Activated CD4-positive, alpha-beta T cell treated with anti-CD3 and anti-CD28 coated beads for 1 hour (primary cell): Measurements from ENCODE around the gene DSTYK.
"Not testable (repeated sequence)": the region's sequence is repeated elsewhere in the genome, so short reads cannot be mapped to it uniquely, and the experiment has no call there.

ENCODE experiments used
- DNase-seq: peaks from one replicate; pipeline ENCODE4 v3.0.0-alpha.2; 2020

Gene DSTYK

DNA sequence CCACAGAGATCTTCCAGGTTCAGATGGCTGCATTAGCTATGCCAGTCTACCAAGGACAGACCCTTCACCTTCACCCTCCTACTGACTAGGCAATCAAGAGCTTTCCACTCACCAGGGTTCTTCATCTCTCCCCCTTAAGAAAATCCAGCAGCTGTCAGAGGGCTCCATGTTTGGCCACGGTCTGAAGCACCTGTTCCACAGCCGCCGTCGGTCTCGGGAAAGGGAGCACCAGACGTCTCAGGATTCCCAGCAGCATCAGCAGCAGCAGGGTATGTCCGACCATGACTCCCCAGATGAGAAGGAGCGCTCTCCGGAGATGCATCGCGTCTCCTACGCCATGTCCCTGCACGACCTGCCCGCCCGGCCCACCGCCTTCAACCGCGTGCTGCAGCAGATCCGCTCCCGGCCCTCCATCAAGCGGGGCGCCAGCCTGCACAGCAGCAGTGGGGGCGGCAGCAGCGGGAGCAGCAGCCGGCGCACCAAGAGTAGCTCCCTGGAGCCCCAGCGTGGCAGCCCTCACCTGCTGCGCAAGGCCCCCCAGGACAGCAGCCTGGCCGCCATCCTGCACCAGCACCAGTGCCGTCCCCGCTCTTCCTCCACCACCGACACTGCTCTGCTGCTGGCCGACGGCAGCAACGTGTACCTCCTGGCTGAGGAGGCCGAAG, 30.0 kb upstream of the DSTYK start:
- DNase-seq: no peak

DNA sequence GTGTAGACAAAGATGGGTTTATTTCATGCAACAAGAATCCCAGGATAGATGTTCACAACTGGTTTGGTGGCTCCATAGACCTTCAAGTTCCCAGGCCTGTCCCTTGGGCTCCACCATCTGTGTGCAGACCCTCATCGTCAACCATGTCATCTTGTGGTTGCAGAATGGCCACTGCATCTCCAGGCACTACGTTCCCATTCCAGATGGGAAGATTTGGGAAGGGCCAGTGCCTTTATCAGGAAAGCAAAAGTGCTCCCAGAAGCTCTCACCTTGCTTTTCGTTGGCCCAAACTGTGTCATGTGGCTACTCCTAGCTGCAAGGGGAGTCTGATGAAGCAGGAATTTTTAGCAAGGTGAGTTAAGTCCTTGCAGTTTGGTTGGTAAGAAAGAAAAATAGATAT, 29.1 kb upstream of the DSTYK start:
- DNase-seq: no peak

DNA sequence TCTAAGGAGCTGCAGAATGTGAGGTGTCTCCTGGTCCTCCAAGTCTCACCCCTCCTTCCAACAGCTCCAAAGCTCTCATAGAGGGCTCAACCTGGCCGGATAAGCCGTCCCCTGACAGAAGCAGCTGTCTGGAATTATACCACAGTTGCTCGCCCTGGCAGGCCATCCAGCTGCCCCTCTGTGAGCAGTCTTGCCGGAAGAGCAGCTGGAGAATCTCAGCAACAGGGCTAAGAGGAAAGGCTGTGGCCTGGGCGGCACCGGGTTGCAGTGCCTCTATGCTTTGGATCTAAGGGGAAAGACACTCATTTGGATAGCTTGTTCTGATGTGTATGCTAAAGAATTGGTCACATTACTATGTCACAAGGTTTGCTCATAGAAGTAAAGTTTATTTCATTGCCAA, 28.6 kb upstream of the DSTYK start:
- DNase-seq: no peak

DNA sequence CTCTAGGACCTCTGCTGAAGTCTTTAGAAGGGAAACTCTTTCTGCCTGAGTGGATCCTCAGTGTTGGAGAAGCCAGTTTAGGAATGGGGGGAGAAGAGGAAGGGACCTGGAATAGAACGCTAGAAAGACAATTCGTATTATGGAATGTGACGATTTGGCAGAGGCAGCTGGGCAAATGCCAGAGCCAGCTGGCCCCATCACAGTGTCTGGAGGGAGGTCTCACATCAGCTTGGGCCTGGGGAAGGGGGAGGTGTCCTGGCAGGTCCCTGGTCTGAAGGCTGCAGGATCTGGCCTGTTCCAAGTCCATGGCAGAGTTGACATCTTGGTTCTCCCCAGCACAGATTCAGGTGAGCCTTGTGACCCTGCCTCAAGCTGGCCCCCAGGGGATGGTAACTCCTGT, 27.6 kb upstream of the DSTYK start:
- DNase-seq: no peak

DNA sequence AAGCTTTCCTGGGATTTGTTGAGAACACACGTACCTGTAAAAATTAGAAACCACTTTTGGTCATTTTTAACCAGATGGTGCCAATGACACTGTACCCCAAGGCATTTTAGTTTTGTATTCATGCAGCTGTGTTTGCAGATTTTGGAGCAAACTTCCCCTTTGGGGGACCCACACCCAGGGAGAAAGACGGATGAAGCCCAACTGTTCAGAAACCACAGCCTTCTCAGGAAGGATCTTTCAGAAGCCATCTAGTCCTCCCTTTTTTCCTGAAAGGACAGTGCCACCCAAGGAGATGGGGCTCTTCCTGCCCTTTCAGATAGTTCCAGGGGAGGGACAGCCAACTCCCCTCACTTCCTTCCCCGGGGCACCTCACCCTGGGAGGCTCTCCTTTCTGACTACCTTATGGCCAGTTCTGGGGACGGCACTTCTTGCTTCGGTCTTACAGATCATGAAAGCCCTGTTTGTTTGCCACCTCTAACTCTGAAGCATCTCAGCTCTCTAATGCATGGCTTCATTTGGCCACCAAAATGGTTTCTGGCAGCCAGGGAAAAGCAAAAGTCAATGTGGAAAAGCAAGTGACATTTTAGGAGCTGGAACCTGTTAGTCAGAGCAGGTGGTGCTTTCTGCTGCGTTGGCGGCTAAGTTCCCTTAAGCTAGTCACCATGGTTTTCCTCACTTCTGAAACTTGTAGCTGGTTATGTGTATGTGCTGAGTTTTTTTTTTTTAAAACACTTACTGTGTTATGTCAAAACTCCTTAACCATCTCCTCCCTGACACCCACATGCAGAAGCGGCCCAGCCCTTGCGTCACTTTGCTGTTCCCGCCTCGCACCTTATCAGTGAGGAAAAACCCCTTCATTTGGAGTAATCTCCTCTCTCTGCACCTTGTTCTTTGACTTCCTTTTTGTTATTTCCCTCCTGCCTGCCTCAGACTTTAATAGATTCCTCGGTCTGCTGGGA, 26.3 kb upstream of the DSTYK start:
- no peak for DNase-seq

DNA sequence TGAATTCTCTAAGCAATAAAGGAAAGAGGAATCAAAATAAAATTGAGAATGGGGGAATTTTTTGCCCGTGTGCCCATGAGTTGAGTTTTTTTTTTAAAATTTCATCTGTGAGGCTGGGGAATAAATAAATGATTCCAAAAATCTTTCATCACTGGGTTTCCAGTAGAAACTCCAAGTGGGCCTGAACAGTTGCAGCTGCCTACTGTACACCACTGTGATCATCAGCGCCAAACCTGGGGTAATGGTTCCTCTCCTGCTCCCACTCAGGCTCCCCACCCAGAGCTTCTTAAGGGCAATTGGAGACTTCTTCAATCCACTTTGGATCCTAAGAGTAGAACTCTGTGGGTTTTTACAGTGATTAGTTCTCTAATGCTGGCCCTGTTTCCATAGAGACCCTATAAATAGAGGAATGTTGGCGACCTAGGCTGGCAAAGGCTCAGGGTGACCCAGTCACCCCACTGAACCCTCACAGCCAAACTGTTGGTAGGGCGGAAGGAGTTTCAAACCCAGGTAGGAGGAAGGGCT, 25.5 kb upstream of the DSTYK start:
- DNase-seq: no peak

DNA sequence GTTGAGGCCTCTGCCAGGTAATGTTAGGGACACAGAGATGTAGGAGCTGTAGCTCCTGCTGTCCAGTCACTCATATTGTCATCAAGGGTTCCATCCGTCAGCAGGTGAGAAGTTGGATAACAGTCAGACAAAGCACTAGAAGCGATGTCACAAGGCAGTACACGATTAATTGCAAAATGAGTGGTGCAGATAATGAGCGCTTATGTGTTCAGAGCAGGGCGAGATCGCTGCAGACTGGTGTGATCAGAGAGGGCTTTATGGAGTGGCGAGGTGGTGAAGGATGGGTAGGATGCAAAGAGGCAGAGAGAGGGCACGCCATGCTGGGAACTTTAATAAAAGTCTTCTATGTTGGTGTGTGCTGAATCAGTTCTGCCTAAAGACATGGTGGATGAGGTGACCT, 25.0 kb upstream of the DSTYK start:
- DNase-seq: no peak

DNA sequence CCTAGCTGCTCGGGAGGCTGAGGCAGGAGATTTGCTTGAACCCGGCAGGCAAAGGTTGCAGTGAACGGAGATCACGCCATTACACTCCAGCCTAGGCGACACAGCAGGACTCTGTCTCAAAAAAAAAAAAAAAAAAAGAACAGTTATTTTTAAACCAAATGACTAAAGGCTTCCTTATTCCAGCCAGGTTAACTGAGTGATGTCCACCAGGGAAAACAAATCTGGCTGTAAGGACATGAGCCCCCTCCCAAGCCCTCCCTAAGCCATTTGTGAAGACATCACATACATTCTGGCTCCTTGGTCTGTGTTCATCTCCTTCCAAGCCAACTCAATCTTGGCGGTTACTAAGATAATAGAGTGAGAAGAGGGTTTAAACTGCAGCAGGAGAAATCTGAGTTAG, 24.4 kb upstream of the DSTYK start:
- DNase-seq: no peak

DNA sequence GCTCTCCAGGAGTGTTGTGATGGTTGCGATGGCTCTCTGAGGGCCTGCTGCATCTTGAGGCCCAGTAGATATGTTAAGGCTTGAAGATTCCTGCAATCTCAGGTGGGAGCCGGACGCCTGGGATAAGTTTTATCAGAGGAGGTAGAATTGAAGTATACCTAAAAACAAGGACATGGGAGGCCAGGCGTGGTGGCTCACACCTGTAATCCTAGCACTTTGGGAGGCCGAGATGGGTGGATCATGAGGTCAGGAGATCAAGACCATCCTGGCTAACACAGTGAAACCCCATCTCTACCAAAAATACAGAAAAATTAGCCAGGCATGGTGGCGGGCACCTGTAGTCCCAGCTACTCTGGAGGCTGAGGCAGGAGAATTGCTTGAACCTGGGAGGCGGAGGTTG, 22.5 kb upstream of the DSTYK start:
- DNase-seq: not testable (repeated sequence)

DNA sequence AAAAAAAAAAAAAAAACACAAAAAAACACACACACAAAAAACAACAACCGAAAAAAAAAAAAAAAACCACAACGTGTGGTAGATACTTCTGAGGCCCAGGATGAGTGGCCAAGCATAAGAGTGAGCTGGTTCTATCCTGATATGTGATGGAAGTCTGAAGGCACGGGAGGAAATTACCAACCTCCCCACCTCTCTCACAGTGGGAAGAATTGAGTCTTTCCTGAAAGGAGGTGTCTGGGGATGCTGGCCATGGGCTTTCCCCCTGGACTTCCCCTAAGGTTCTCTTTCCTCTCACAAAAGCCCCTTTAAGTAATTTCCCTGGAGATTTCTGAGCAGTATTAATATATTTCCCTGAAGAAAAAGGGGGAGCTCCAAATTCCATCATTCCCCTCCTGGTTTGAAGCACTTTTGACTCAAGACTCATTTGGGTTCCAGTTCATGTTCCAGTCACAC, 21.5 kb upstream of the DSTYK start:
- no peak for DNase-seq

DNA sequence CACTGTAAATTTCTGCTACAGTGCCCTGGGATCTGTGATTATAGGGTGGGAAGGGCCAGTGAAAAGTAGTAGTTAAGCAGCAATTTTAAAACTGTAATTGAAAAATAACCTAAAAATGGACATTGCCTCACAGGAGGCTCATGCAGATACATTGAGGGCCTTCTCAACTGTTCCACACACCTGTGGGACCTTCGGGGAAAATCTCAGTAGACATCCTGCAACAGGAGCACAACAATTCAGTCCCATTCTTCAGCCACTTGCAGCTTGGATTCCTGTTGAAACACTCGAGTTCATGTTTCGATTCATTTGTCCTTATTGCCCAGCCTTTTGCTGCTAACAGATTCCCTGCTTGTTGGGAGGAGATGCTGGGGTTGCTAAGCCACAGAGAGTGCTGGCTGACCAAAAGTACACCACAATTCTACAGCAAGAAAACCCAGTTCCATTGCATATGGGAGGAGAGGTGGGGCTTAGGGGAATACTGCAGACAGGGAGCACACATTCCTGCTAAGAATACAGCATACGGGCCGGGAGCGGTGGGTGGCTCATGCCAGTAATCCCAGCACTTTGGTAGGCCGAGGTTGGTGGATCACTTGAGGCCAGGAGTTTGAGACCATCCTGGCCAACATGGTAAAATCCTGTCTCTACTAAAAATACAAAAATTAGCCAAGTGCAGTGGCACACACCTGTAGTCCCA, 20.8 kb upstream of the DSTYK start:
- DNase-seq: no peak

DNA sequence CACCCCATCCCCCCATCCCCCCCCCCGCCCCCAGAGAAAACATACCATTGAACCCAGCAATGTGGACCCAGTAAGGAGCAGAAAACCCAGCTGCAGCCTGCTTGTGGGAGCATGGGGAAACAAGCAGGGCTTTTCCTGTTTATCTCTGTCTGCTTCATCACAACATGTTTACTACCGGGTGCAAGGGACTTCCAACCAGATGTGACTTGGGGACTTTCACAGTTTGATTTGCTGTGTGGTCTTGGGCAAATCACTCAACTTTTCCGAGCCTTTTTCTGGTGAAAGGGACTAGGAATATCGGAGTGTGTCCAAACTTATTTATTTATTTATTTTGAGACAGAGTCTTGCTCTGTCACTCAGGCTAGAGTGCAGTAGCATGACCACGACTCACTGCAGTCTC, 19.5 kb upstream of the DSTYK start:
- no peak for DNase-seq

DNA sequence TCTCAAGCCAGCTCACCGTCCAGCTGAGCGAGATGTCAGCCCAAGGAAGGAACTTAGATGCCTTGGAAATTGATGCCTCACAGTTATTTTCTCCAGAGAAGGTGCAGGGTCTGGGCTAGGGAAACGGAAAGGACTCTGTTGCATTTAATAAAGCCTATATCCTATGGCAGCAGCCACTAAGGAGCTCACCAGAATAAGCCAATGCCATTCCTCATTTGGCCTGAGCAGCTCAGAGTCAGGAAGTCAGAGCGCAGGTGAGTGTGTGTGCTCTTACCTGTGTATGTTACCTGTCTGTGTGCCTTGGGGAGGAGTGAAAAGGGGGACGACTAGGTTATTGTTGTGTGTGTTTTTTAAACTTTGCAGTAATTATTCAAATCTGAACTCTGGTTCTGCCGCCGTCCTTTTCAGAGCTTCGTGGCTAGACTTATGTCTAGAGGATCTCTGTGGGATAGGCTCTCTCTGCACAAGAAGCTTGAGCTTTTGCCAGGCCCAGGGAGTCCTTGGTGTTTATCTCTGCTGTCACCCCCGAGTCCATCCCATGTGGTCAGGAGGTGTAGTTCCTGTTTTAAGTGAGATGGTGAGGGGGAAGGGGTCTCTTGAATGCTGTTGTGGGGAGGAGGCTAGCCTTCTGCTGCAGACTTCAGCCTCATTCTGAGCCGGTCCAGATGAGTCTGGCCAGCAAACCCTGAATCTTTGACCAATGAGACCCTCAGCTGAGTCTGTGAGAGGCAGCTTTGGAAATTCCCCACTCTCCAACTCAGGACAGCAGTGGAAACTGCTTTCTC, 18.6 kb upstream of the DSTYK start:
- no peak for DNase-seq

DNA sequence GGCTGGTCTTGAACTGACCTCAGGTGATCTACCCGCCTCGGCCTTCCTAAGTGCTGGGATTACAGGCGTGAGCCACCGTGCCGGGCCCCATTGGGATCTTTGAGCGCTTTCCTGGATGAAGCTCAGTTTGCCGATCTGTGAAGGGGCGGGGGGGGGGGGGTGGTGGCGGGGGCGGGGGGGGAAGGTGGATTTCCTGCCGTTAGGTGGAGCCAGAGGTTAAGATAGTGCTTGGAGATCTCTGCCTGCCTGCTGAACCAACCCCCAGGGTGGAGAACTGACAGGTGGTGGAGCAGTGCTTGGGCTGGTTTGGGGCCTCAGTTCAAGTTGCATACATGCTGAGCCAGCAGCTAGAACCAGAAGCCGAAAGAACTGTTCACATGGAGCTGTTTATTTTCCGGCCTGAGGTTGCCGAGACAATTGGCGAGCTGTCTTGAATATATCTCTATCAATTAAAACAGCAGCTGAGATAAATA, 17.9 kb upstream of the DSTYK start:
- DNase-seq: peak; percentile 47

DNA sequence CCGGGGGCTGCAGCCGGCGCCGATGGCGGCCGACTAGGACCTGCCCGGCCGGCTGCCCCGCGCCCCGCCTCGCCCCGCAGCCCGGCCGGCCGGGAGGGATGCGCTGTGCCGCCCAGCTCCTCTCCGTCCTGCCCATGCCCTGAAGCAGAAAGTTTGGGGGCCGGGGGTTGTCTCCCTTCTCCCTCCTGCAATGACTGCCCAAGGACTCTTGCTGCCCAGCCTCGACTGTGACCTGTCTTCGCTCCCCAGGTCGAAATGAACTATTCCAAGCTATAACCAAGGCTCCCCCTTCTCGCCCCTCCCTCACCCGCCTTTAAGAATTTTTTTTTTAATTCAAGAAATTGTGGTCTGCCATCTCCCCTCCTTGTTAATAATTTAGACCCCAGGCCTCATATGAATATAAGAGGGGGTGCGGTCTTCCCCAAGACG, 16.6 kb upstream of the DSTYK start:
- DNase-seq: no peak

DNA sequence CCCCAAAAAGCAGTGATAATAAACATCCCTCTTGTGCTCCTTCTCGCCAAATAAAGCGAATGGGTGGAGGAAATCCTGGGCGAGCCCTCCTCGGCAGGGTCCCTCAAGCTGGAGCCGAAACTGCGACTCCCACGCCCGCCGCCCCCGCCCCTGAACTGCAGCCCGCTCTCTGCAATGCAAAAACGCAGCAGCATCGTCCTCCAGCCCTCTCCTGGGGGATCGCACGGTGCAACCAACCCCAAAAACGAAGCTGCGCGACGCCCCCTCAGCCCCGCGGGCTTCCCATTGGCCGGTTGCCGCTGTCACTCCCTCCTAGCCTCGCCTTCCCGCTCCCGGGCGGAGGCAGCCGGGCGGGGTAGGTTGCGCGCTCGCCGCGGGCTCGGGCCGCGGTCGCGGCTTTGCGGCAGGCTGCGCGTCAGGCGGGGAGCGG, 16.1 kb upstream of the DSTYK start, which contains the start of gene TMCC2:
Gene TMCC2, plus strand, starts transcription at position 363 of the 430 bp plus-strand sequence. CDS start 619 bp downstream, outside the sequence.
- DNase-seq: peak; percentile 61

DNA sequence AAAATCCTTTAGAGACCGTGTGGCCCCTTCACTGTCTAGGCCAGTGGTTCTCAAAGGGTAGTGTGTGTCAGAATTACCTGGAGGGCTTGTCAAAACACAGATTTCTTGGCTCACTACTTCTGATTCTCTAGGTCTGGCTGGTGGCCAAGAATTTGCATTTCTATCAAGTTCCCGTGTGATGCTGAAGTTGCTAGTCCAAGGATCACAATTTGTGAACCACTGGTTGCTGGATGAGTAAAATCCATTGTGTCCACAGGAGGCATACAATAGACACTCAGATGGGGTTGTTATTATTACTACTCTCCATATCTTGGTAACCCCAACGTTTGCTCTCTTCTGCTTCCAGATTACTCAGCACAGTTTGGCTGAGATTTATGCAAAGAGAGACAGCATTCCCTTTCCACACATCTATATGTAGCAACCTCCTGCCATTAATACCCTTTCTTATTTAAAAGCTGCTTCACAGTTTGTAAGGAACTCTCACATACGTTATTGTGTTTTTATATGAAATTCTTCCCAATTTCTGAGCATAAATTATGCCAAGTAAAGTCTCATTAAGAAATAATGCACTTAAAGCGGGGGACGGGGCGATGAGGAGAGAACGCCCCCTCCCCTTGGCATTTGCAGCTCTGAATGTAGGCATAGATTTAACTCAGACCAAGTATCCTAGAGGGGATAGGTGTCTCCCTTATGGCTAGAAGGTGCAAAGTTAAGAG, 15.5 kb upstream of the DSTYK start:
- no peak for DNase-seq

DNA sequence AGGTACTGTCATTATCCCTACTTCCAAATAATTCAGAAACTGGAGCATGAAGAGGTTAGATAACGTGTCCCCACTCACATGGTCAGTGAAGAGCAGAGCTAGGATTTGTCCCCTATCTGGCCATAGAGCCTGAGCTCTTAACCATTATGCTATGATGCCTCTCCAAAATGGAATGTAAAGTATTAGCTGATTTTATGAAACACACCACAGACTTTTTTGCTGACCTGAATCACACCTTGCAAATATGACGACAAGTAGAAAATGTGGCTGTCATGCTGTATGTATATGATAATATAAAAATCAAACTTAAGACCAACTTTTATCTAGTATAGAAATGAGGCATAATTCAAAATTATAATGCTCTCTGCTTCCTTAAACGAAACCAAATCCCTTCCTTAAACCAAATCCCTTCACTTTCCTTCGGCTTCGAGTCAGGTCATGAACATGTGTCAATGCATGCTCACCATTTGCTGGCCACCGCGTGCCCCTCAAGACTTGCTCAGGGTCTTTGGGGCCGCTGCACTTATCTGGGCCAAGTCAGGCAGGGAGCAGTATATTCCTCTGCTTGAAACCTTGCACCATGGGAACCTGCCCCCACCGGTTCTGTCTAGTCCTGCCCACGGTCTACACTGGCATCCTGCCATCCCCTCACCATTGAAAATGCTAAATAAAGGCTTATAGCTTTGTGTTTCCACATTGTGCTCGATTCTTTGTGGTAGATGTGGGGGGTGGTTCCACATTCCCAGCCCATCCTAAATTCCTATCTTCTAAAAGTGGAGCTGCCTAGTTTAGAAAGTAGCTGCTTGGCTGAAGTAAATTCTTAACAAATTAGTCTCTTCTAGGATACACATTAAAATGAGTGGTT, 14.6 kb upstream of the DSTYK start:
- DNase-seq: no peak

DNA sequence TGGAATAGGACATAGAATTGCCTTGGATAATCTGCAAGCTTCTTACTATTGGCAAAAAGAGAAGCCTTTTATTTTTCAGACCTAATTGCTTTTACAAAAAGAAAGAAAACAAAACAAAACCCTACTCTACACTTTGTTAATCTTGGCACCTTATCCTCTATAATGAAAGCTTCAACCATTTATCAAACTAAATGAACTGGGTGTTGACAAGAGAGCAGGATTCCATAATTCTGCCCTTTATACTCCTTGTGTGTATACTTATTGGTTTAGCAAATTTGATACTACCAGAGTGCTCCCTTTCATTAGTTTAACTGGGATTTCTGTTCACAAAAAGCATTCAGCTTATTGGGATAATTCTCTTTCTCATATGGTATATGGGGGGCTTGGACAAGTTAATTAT, 13.2 kb upstream of the DSTYK start:
- DNase-seq: no peak

DNA sequence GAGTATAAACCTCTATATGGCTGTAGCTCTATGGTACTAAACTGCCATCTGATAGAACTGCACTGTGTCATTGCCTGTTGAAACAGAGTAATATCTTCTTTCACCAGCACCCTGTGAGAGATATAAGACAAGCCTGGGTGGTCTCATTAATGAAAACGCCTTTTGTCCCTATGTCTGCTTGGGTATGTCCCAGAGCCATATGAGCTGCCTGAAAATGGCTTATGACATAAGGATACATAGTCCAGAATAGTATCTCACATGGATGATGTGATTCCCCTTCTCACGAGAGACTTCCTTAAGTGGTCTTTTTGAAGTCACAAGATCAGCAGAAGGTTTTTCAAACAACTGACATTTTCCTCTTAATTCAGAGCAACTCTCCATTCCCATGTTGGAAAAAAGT, 8.9 kb upstream of the DSTYK start:
- no peak for DNase-seq

DNA sequence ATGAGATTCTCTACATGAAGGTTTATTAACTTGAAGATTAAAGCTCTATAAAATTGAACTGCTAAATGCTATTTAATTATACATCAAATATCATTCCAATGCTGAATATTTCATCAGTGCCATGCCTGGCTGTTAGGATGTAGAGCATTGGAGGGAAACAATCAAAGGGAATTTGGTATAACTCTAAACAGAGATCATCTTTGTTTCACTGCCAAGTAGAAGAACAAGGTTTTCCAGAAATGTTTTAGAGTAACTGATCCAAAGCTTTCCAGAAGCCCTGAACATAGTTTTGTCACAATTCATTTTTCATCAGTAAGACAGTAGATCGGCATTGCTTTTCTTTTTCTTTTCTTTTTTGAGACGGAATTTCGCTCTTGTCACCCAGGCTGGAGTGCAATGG, 5.9 kb upstream of the DSTYK start:
- DNase-seq: no peak
